CD14-positive monocyte (primary cell): ENCODE measurements around the gene ZNF652. TPM values are rescaled to one million over a fixed set of nuclear protein-coding genes. Genes with fewer than 3 reads are reported as not detected.

Source experiments
- DNase-seq, 3 donors: peaks; one replicate each; pipeline ENCODE4 v3.0.0-alpha.2; 2011 to 2022
- H2AFZ ChIP-seq: 2 replicates; pipeline ENCODE4 v1.6.0; 2012; ENCODE audit warnings: mild to moderate bottlenecking, low read depth, low read length, inconsistent platforms; ENCODE audit not compliant: insufficient read depth, poor library complexity, severe bottlenecking
- H3K27ac ChIP-seq, 2 donors: 1 replicate in 1 of 2; 2 replicates in 1 of 2; pipeline ENCODE4 v1.5.1; 2012 to 2013; ENCODE audit warnings: low read length in 2 of 2, control low read depth in 1 of 2, inconsistent platforms in 1 of 2, low read depth in 1 of 2, mild to moderate bottlenecking in 1 of 2
- H3K27me3 ChIP-seq, 2 donors: one replicate each; pipeline versions ENCODE4 v1.6.0 to v1.6.1; 2011 to 2013; ENCODE audit warnings: low read length in 2 of 2; ENCODE audit not compliant: control insufficient read depth in 2 of 2, insufficient read depth in 2 of 2
- H3K36me3 ChIP-seq, 2 donors: replicated peaks in 1 of 2; 1 replicate in 1 of 2; 2 replicates in 1 of 2; pipeline versions ENCODE4 v1.5.1 to v1.6.1; 2012 to 2013; ENCODE audit warnings: low read length in 2 of 2, control low read depth in 1 of 2, inconsistent platforms in 1 of 2, mild to moderate bottlenecking in 1 of 2; ENCODE audit not compliant: insufficient read depth in 2 of 2, control insufficient read depth in 1 of 2
- H3K4me1 ChIP-seq, 2 donors: 1 replicate in 1 of 2; 2 replicates in 1 of 2; pipeline versions ENCODE4 v1.5.1 to v1.6.1; 2012 to 2013; ENCODE audit warnings: low read length in 2 of 2, control low read depth in 1 of 2, inconsistent platforms in 1 of 2, mild to moderate bottlenecking in 1 of 2, moderate library complexity in 1 of 2; ENCODE audit not compliant: insufficient read depth in 2 of 2, control insufficient read depth in 1 of 2
- H3K4me2 ChIP-seq: replicated peaks from 2 replicates; pipeline ENCODE3; 2012; ENCODE audit warnings: low read length, moderate library complexity, mild to moderate bottlenecking; ENCODE audit not compliant: poor library complexity, severe bottlenecking; ENCODE audit errors: extremely low read depth
- H3K4me3 ChIP-seq, 3 experiments: fragments of 200-600 bp in 1 of 3; sonication (generic) in 1 of 3; replicated peaks in 1 of 3; 1 replicate in 2 of 3; 2 replicates in 1 of 3; pipeline ENCODE4 v1.5.1; 2011 to 2013; ENCODE audit warnings: low read length in 3 of 3, mild to moderate bottlenecking in 3 of 3, control low read depth in 2 of 3, low read depth in 2 of 3, inconsistent platforms in 1 of 3, moderate library complexity in 1 of 3
- H3K79me2 ChIP-seq: 2 replicates; pipeline ENCODE4 v1.6.0; 2012; ENCODE audit warnings: mild to moderate bottlenecking, control low read depth, inconsistent platforms, low read length, moderate library complexity; ENCODE audit not compliant: insufficient read depth
- H3K9ac ChIP-seq: 2 replicates; pipeline ENCODE4 v1.6.0; 2017; ENCODE audit warnings: low read length, mild to moderate bottlenecking; ENCODE audit not compliant: insufficient read depth, poor library complexity, severe bottlenecking
- H3K9me3 ChIP-seq, 2 donors: replicated peaks in 1 of 2; 1 replicate in 1 of 2; 2 replicates in 1 of 2; pipeline versions ENCODE4 v1.5.1 to v1.6.1; 2012 to 2013; ENCODE audit warnings: low read length in 2 of 2, control low read depth in 1 of 2; ENCODE audit not compliant: control insufficient read depth in 1 of 2, insufficient read depth in 1 of 2
- H4K20me1 ChIP-seq: 2 replicates; pipeline ENCODE4 v1.6.0; 2012; ENCODE audit warnings: mild to moderate bottlenecking, low read length, control low read depth, moderate library complexity; ENCODE audit not compliant: insufficient read depth
- H3K27ac Mint-ChIP-seq, 7 donors: one replicate each; pipeline ENCODE4 v1.8.0; 2020; ENCODE audit warnings: mild to moderate bottlenecking in 7 of 7, mixed read lengths in 7 of 7, moderate library complexity in 6 of 7, inconsistent platforms in 2 of 7
- H3K27me3 Mint-ChIP-seq, 3 donors: one replicate each; pipeline ENCODE4 v1.8.0; 2021 to 2022; ENCODE audit warnings: low read depth in 3 of 3, mild to moderate bottlenecking in 3 of 3, mixed read lengths in 3 of 3, moderate library complexity in 3 of 3, inconsistent platforms in 1 of 3
- H3K36me3 Mint-ChIP-seq, 2 donors: one replicate each; pipeline ENCODE4 v1.8.0; 2020; ENCODE audit warnings: mixed read lengths in 2 of 2, inconsistent platforms in 1 of 2, mild to moderate bottlenecking in 1 of 2
- H3K4me1 Mint-ChIP-seq: one replicate; pipeline ENCODE4 v1.8.0; 2020; ENCODE audit warnings: mild to moderate bottlenecking, mixed read lengths
- H3K4me3 Mint-ChIP-seq, 2 donors: one replicate each; pipeline ENCODE4 v1.8.0; 2020; ENCODE audit warnings: mild to moderate bottlenecking in 2 of 2, mixed read lengths in 2 of 2, moderate library complexity in 1 of 2
- H3K9me3 Mint-ChIP-seq, 7 donors: one replicate each; pipeline ENCODE4 v1.8.0; 2020 to 2022; ENCODE audit warnings: mixed read lengths in 7 of 7, mild to moderate bottlenecking in 6 of 7, moderate library complexity in 6 of 7, inconsistent platforms in 2 of 7
- CTCF ChIP-seq: fragments of 200-600 bp; IDR thresholded peaks from one replicate; pipeline ENCODE4 v1.8.0; 2022; ENCODE audit warnings: antibody characterized with exemption, mild to moderate bottlenecking
- WGBS: methylation state at CpG from one replicate; pipeline ENCODE4 v1.1.5; 2013; ENCODE audit warnings: missing lambda C conversion rate; ENCODE audit not compliant: insufficient coverage; 5-methylcytosine and 5-hydroxymethylcytosine counted together
- intact Hi-C, 2 donors: fragments of 100-400 bp; cut with micrococcal nuclease; formaldehyde crosslinking; loops; one replicate each; pipeline versions ENCODE4 v1.15.0 to v1.15.1; 2023
- polyA plus RNA-seq, 3 donors: library from polyadenylated mRNA; depleted of rRNA in 1 of 3; unstranded in 2 of 3; stranded (reverse) in 1 of 3; fragments of 300-500 nt in 2 of 3; fragments of >200 nt in 1 of 3; fragmentation: Illumina TruSeq in 2 of 3; gene quantifications; 1 replicate in 2 of 3; 2 replicates in 1 of 3; pipeline ENCODE4 v1.2.3, GENCODE V29; 2012 to 2021

The ZNF652 gene
- polyA plus RNA-seq, 3 donors = 16.9 to 19.8 (median 18.8) TPM

GRCh38 chr17:49404361-49404760 lies 42.3 kb upstream of the ZNF652 start:
- Histone ChIP-seq H3K27ac (no peak overlapping the region), H3K9ac (no peak overlapping the region), H3K36me3 (peaks cover 42 to 63% of the 10 kb centered on the region in 2 donors), H3K4me2 (no peak overlapping the region), H4K20me1 (no peaks in the 10 kb centered on the region), H2AFZ (no peak overlapping the region), H3K27me3 (no peaks in the 10 kb centered on the region), H3K4me3 (no peak overlapping the region), H3K79me2 (no peaks in the 10 kb centered on the region), H3K4me1 (peaks cover 0 to 12% of the 10 kb centered on the region in 2 donors), H3K9me3 (no peaks in the 10 kb centered on the region)
- no peak for TF ChIP-seq CTCF
- Mint-ChIP-seq H3K4me3 (no peak overlapping the region), H3K36me3 (peaks cover 59 to 65% of the 10 kb centered on the region in 2 donors), H3K27ac (no peak overlapping the region), H3K4me1 (peaks cover 22% of the 10 kb centered on the region), H3K27me3 (peaks cover 0 to 2% (median 1%) of the 10 kb centered on the region in 3 donors), H3K9me3 (no peaks in the 10 kb centered on the region)
- WGBS = 5% methylated on average over 4 of the region's 12 CpGs
- intact Hi-C loops = no loop called here
- no peak for DNase-seq

DNA sequence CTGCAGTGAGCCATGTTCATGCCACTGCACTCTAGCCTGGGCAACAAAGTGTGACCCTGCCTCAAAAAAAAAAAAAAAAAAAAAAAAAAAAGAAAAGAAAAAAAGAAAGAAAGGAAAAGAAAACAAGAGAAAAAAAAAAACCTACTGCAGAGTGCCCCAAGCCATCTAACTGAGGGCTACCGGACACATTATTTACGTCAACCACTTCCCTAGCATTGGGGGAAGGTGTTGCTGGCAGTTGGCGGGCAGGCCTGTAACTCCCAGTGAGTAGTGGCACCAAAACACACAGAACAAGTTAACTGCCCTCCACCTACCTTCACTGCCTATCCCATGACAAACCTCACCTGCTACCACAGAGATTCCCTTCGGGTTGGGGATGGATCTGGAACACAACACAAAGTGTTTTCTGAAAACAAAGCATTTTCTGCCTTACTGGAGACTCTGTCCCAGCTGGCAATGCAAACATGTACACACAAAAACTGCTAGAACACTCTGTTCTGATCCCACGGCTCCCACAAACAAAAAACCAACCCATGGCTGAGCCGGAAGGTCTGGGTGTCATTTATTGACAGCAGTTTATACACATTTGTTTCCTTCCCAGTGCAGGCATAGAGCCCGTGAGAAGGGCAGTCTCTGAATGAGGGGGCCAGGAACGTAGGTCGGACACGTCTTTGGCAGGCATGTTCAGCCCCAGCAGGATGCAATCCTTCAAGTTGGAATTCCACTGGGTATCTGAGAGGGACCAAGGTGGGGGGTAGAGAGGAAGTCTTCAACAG lies 41.7 kb upstream of the ZNF652 start:
- intact Hi-C loops = no loop called here
- Histone ChIP-seq H4K20me1 (no peaks in the 10 kb centered on the region), H3K36me3 (peaks cover 36 to 56% of the 10 kb centered on the region in 2 donors), H3K9ac (no peak overlapping the region), H3K4me2 (no peak overlapping the region), H3K4me3 (no peak overlapping the region), H3K27ac (no peak overlapping the region), H2AFZ (no peak overlapping the region), H3K79me2 (no peaks in the 10 kb centered on the region), H3K4me1 (peaks cover 0 to 12% of the 10 kb centered on the region in 2 donors), H3K9me3 (no peaks in the 10 kb centered on the region), H3K27me3 (no peaks in the 10 kb centered on the region)
- Mint-ChIP-seq H3K9me3 (no peaks in the 10 kb centered on the region), H3K4me3 (no peak overlapping the region), H3K4me1 (peaks cover 19% of the 10 kb centered on the region), H3K27me3 (peaks cover 0 to 2% (median 1%) of the 10 kb centered on the region in 3 donors), H3K36me3 (peaks cover 52 to 59% of the 10 kb centered on the region in 2 donors), H3K27ac (peak overlapping the region in 3 of 7 donors; percentile 3 to 43 (median 9))
- DNase-seq = no peak
- TF ChIP-seq CTCF = no peak
- 17% methylated on average over 6 of the region's 10 CpGs for WGBS
